SK-N-SH treated with all-trans-retinoic acid at 6 μM for 48 hours (cell line): ENCODE results near the gene RASSF5.

Experiments used
- ARNTL ChIP-seq: fragments of 450-650 bp; formaldehyde crosslinking; IDR thresholded peaks from 2 replicates; pipeline ENCODE4 v1.5.0; 2020; ENCODE audit warnings: low read depth, mild to moderate bottlenecking, moderate library complexity, borderline replicate concordance
- CSRNP3 ChIP-seq: fragments of 250-450 bp; sonication (Bioruptor Pico); IDR thresholded peaks from 2 replicates; pipeline ENCODE4 v1.5.1; 2021; ENCODE audit warnings: mild to moderate bottlenecking, moderate library complexity
- OSR1 ChIP-seq: fragments of 250-450 bp; sonication (Bioruptor Pico); IDR thresholded peaks from 2 replicates; pipeline ENCODE4 v1.8.0; 2022; ENCODE audit warnings: moderate library complexity, mild to moderate bottlenecking, inconsistent platforms
- PATZ1 ChIP-seq: fragments of 250-450 bp; sonication (Bioruptor Pico); IDR thresholded peaks from 2 replicates; pipeline ENCODE4 v1.8.0; 2020; ENCODE audit warnings: mild to moderate bottlenecking, moderate library complexity, borderline replicate concordance
- RARB ChIP-seq: fragments of 250-450 bp; sonication (Bioruptor Pico); IDR thresholded peaks from 2 replicates; pipeline ENCODE4 v1.8.0; 2021; ENCODE audit warnings: mild to moderate bottlenecking, moderate library complexity
- SNAI2 ChIP-seq: fragments of 250-450 bp; sonication (Bioruptor Pico); IDR thresholded peaks from 2 replicates; pipeline ENCODE4 v1.5.0; 2020; ENCODE audit warnings: mild to moderate bottlenecking, moderate library complexity
- TCF4 ChIP-seq: fragments of 250-450 bp; sonication (Bioruptor Pico); IDR thresholded peaks from 2 replicates; pipeline ENCODE4 v1.8.0; 2021; ENCODE audit warnings: mild to moderate bottlenecking, moderate library complexity, borderline replicate concordance
- TOX ChIP-seq: fragments of 250-450 bp; sonication (Bioruptor Pico); IDR thresholded peaks from 2 replicates; pipeline ENCODE4 v1.8.0; 2021; ENCODE audit warnings: mild to moderate bottlenecking, moderate library complexity, borderline replicate concordance
- TSHZ2 ChIP-seq: fragments of 250-450 bp; sonication (Bioruptor Pico); IDR thresholded peaks from 2 replicates; pipeline ENCODE4 v1.5.0; 2020; ENCODE audit warnings: mild to moderate bottlenecking, moderate library complexity
- ZC3H10 ChIP-seq: fragments of 250-450 bp; sonication (Bioruptor Pico); IDR thresholded peaks from 2 replicates; pipeline ENCODE4 v1.5.1; 2021; ENCODE audit warnings: mild to moderate bottlenecking, moderate library complexity
- ZFP3 ChIP-seq: fragments of 250-450 bp; sonication (Bioruptor Pico); IDR thresholded peaks from 2 replicates; pipeline ENCODE4 v1.5.0; 2020; ENCODE audit warnings: mild to moderate bottlenecking, moderate library complexity
- ZFP30 ChIP-seq: fragments of 450-650 bp; formaldehyde crosslinking; IDR thresholded peaks from 2 replicates; pipeline ENCODE4 v1.5.0; 2022; ENCODE audit warnings: mild to moderate bottlenecking, moderate library complexity
- ZNF70 ChIP-seq: fragments of 450-650 bp; formaldehyde crosslinking; IDR thresholded peaks from 2 replicates; pipeline ENCODE4 v1.5.0; 2020; ENCODE audit warnings: mild to moderate bottlenecking, moderate library complexity

GRCh38 chr1:206513312-206514111 lies 6.2 kb downstream of the RASSF5 start:
- TF ChIP-seq CSRNP3 (CRISPR knock-in tag) (no peak), TSHZ2 (CRISPR knock-in tag) (no peak), RARB (CRISPR knock-in tag) (no peak), ZNF70 (CRISPR knock-in tag) (no peak), ZC3H10 (CRISPR knock-in tag) (no peak), TOX (CRISPR knock-in tag) (no peak), ZFP30 (CRISPR knock-in tag) (no peak), TCF4 (CRISPR knock-in tag) (no peak), PATZ1 (CRISPR knock-in tag) (no peak), OSR1 (no peak), SNAI2 (CRISPR knock-in tag) (no peak), ZFP3 (no peak), ARNTL (no peak)
